Measurements from ENCODE around the gene ARMC3. TPM values are rescaled to one million over a fixed set of nuclear protein-coding genes. Genes with fewer than 3 reads are reported as not detected.
A peak's percentile ranks its signal among the peaks of the same experiment; 100 is the strongest.

The ARMC3 gene
- total and polyA plus RNA-seq, 9 of the 15 experiments (the other 6 are each of a cell fraction or from before 2014, with no cell fraction given), result 0.33 to 1.1 (median 0.62) TPM

DNA sequence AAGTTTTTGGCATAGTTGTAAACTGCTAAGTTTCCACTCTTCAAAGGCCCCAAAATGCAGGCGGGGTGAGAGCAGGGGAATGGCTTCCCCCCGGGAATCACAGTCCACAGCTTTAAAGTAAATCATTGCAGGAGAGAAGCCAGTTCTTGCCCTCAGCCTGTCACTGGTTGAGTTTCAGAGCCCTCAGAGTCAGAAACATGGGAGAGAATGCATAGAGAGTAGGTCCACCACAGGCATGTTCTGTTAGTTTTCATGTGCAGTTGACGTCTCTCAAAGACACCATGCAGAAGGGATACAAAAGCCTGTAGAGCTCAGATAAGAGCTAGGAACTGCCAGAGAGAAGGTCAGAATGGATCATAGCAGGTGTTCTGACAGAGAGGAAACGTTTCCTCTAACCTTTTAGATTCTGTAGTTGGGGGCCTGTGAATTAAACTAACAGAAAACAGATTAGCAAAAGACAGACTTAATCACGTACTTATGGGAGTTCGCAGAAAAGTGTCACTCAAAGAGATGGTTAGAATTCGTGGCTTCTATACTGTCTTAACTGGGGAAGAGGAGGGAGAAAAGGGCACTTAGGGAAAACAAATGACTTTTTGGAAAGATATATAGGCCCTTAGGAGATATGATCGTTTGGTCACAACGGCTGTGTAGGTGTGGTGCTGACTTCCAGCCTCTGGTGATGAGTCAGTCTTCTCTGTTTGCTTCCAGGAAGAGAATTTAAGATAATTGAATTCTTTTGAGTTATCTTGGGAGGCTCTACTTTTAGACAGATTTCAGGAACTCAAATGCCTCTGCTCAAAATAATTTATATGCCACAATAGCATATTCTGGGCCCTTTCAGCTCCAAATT lies 119.6 kb downstream of the ARMC3 start (continued):
- no peak for TF ChIP-seq MAFK (IDR thresholded peaks at IDR 0.05; ENCODE audit: low read length)
- TF ChIP-seq BDP1 (IDR thresholded peaks at IDR 0.05; ENCODE audit: insufficient read depth, insufficient read length), result no peak
- no peak for TF ChIP-seq HMG20A (CRISPR knock-in tag; conservative IDR thresholded peaks at IDR 0.05)
- no peak for TF ChIP-seq ZHX1 (conservative IDR thresholded peaks at IDR 0.05; ENCODE audit: low read length)
- no peak for TF ChIP-seq ZNF717 (CRISPR knock-in tag; IDR thresholded peaks at IDR 0.05)
- no peak for TF ChIP-seq BRD9 (IDR thresholded peaks at IDR 0.05; ENCODE audit: low read depth, partially characterized antibody)
- TF ChIP-seq ZNF253 (CRISPR knock-in tag; conservative IDR thresholded peaks at IDR 0.05), result no peak
- no peak for TF ChIP-seq TGIF2 (CRISPR knock-in tag; IDR thresholded peaks at IDR 0.05)
- no peak for TF ChIP-seq CCAR2 (IDR thresholded peaks at IDR 0.05; ENCODE audit: low read depth, low read length)
- no peak for TF ChIP-seq SIN3A (IDR thresholded peaks at IDR 0.05; ENCODE audit: borderline replicate concordance in 2 of 2, control insufficient read depth in 1 of 2, low read depth in 2 of 2, low read length in 2 of 2)
- peak; percentile 50 for TF ChIP-seq HDAC3 (IDR thresholded peaks at IDR 0.05; ENCODE audit: borderline replicate concordance, partially characterized antibody)
- no peak for TF ChIP-seq NCOA6 (IDR thresholded peaks at IDR 0.05)
- TF ChIP-seq IFI16 (CRISPR knock-in tag; IDR thresholded peaks at IDR 0.05), result no peak
- no peak for TF ChIP-seq HDGF (IDR thresholded peaks at IDR 0.05)
- TF ChIP-seq BRD4 (IDR thresholded peaks at IDR 0.05), result no peak; the same call in 1 of the 2 replicates
- TF ChIP-seq, protein P1, sequence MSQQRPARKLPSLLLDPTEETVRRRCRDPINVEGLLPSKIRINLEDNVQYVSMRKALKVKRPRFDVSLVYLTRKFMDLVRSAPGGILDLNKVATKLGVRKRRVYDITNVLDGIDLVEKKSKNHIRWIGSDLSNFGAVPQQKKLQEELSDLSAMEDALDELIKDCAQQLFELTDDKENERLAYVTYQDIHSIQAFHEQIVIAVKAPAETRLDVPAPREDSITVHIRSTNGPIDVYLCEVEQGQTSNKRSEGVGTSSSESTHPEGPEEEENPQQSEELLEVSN (IDR thresholded peaks at IDR 0.05; ENCODE audit: borderline replicate concordance in 1 of 2, extremely low read depth in 1 of 2, insufficient read depth in 1 of 2, insufficient read length in 1 of 2, low read depth in 1 of 2, low read length in 1 of 2, poor library complexity in 1 of 2, severe bottlenecking in 1 of 2), result no peak
- TF ChIP-seq, protein P2, sequence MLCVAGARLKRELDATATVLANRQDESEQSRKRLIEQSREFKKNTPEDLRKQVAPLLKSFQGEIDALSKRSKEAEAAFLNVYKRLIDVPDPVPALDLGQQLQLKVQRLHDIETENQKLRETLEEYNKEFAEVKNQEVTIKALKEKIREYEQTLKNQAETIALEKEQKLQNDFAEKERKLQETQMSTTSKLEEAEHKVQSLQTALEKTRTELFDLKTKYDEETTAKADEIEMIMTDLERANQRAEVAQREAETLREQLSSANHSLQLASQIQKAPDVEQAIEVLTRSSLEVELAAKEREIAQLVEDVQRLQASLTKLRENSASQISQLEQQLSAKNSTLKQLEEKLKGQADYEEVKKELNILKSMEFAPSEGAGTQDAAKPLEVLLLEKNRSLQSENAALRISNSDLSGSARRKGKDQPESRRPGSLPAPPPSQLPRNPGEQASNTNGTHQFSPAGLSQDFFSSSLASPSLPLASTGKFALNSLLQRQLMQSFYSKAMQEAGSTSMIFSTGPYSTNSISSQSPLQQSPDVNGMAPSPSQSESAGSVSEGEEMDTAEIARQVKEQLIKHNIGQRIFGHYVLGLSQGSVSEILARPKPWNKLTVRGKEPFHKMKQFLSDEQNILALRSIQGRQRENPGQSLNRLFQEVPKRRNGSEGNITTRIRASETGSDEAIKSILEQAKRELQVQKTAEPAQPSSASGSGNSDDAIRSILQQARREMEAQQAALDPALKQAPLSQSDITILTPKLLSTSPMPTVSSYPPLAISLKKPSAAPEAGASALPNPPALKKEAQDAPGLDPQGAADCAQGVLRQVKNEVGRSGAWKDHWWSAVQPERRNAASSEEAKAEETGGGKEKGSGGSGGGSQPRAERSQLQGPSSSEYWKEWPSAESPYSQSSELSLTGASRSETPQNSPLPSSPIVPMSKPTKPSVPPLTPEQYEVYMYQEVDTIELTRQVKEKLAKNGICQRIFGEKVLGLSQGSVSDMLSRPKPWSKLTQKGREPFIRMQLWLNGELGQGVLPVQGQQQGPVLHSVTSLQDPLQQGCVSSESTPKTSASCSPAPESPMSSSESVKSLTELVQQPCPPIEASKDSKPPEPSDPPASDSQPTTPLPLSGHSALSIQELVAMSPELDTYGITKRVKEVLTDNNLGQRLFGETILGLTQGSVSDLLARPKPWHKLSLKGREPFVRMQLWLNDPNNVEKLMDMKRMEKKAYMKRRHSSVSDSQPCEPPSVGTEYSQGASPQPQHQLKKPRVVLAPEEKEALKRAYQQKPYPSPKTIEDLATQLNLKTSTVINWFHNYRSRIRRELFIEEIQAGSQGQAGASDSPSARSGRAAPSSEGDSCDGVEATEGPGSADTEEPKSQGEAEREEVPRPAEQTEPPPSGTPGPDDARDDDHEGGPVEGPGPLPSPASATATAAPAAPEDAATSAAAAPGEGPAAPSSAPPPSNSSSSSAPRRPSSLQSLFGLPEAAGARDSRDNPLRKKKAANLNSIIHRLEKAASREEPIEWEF (CRISPR knock-in tag; IDR thresholded peaks at IDR 0.05), result no peak
- 0 out of 2 replicates have a peak, but pooled peaks have one; percentile 62 for TF ChIP-seq ZNF197 (CRISPR knock-in tag; IDR thresholded peaks at IDR 0.05; ENCODE audit: low read depth)
- TF ChIP-seq RBM39 (optimal IDR thresholded peaks at IDR 0.05; ENCODE audit: low read depth, low read length), result no peak

Measured in K562 (cell line).